ENCODE measurements around the gene CAP1. TPM values are rescaled to one million over a fixed set of nuclear protein-coding genes. Genes with fewer than 3 reads are reported as not detected.
A peak's percentile ranks its signal among the peaks of the same experiment; 100 is the strongest.

The CAP1 gene
- total RNA-seq, 1 donor from 2014 or later: 133 TPM

DNA sequence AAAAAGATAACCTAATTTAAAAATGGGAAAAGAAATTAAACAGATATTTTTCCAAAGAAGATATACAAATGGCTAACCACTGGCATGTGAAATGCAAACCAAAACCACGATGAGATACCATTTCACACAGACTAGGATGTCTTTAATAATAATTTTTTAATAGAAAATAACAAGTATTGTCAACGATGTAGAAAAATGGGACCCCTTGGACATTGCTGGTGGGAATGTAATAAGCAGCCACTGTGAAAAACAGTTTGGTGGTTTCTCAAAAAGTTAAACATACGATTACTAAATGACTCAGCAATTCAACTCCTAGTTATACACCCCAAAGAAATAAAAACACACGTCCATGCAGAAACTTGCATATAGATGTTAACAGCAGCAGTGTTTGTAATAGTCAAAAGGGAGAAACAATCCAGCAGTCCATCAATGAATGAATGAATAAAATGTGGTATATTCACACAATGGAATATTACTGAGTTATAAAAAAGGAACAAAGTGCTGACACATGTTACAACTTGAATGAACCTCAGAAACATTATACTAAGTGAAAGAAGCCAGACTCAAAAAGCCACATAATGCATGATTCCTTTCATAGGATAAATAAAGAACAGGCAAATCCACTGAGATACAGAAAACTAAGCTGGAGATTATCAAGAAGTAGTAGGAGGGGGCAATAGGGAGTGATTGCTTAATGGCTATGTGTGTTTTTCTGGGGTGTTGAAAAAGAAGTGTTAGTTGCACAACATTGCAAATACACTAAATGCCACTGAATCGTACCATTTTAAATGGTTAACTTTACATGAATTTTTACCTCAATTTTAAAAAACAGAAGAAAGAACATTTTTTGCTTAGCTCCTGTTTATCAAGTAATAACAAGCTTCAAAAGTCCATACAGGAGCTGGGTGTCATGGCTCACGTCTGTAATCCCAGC is 52.4 kb downstream of the CAP1 start:
- DNase-seq (ENCODE audit: low spot score in 2 of 2) (no peak), FAIRE-seq (no peak)

DNA sequence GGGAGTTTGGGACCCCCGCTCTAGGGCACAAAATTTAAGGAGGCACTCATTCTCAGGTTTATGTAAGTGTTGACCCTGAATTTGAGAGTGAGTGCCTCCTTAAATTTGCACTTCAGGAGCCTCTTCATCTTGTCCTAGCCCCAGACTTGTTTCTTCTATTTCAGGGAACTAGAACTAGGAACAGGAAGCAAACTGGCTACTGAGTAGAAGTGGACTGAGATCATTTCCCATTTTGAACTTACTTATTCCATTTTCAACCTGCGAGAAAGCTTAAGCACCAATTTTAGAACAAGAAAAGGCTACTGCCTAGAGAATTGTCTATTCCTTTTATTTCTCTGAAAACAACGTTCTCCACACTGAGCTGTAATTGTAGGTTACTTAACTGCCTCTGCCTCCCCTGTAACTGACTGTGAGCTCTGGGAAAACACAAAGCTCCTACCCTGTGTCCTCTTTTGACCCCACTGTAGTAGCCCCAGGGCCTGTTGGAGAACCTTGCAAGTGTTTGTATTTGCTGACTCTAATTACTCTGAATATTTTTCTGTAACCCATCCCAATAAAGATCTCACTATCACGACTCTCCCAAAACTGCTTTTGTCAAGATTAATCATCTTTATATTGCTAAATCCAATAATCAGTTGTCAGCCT is 54.1 kb downstream of the CAP1 start:
- FAIRE-seq: no peak
- no peak for DNase-seq (ENCODE audit: low spot score in 2 of 2)

- DNase-seq (ENCODE audit: low spot score in 2 of 2) (no peak), FAIRE-seq (no peak)
Measured at GRCh38 chr1:40095806-40096205, 55.3 kb downstream of the CAP1 start.

GRCh38 chr1:40096646-40096976 is 56.1 kb downstream of the CAP1 start:
- DNase-seq (ENCODE audit: low spot score in 2 of 2) (no peak), FAIRE-seq (no peak)

DNA sequence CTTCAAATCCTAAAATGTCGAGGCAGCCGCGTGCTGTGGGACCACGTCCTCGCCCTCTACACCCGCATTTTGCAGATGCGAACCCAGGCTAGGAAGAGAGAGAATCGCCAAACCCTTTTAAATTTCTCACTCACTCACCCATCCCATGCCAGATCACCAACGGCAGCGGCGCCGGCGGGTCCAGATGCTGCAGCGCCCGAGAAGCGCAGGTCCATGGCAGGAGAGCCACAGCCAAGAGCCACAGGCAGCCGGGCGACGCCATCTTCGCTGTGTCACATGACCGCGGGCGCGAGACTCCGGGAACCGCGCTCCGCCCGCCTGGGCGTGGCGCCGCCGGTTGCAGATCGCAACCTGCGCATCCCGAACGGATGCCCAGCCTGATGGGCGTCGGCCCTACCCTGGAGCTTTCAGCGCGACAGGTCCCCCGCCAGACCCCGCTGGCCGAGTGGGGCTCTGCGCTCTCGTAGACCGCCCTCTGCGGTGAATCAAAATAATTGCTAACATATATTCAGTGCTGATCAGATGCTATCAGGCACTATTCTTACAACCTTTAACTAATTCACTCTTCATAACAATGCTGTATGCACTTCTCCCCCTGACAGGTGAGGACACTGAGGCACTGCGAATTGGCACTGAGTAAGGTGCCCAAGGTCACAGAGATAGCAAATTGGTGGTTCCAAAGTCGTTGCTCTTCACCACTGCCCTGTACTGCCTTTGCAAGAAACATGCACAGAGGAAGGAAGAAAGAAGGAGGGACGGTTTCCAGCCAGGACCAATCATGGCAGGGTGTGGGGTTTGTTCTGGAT is 56.7 kb downstream of the CAP1 start, which contains the start of gene PPT1:
Gene PPT1, minus strand, starts transcription at position 276 of the 806 bp plus-strand sequence. Its CDS starts 14 bp downstream, at position 262.
- FAIRE-seq (no peak), DNase-seq (ENCODE audit: low spot score in 2 of 2) (peak; percentile 72 to 77)

DNA sequence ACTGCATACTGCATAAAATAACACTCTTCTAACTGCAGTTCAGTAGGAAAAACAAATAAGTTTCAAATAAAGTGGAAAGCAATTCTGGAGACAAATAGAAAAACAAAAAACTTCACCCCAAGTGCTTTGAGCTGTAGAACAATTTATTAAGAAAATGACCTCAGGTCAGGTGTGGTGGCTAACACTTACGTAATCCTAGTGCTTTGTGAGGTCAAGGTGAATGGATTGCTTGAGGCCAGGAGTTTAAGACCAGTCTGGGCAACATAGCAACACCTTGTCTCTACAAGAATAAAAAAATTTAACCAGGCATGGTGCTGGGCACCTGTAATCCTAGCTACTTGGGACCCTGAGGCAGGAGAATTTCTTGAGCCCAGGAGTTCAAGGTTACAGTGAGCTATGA is 61.5 kb downstream of the CAP1 start:
- no peak for DNase-seq (ENCODE audit: low spot score in 2 of 2)
- FAIRE-seq: no peak

DNA sequence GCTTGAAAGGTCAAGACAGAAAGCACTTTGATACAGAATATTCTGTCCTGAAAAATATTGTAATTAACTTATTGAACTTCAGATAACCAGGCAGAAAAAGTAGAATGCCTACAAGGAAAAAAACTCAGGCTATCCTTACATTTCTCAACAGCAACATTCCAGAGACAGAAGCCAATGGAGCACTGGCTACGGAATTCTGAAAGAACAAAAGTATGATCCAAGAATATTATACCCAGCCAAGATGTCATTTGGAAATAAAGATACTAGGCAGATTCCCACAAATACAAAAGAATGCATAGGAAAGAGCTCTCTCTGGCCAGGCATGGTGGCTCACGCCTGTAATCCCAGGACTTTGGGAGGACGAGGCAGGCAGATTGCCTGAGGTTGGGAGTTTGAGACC is 62.4 kb downstream of the CAP1 start:
- FAIRE-seq: no peak
- DNase-seq (ENCODE audit: low spot score in 2 of 2): no peak

GRCh38 chr1:40105028-40105427 is 64.5 kb downstream of the CAP1 start:
- no peak for FAIRE-seq
- no peak for DNase-seq (ENCODE audit: low spot score in 2 of 2)

DNA sequence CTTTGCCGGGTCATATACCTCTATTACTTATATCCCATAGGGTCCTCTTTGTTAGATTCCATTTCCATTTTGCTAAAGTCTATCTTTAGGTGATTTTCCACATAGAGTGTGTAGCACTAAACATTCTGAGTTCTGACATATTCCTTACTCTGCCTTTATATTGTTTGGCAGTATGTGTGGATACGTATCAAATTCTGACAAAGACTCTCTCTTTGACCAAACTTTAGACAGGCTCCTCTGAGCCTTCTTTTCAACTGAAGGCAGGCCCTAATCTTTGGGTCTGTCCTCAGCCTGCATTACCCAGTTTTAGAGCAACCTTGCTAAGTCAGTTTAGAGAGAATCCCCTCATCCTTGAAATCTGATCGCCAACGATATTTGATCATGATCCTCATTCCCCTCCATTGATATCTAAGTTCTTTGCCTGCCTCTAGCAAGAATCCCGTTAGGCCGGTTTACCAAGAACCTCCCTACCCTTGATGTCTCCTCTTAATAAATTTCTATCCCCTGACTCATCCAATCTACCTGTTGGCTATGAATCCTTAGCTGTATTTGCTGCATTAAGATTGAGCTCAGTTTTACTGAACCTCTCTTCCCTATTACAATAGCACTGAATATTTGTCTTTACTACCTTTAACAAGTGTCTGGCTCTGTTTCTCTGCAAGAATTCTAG is 66.9 kb downstream of the CAP1 start:
- DNase-seq (ENCODE audit: low spot score in 2 of 2): no peak
- FAIRE-seq: no peak

DNA sequence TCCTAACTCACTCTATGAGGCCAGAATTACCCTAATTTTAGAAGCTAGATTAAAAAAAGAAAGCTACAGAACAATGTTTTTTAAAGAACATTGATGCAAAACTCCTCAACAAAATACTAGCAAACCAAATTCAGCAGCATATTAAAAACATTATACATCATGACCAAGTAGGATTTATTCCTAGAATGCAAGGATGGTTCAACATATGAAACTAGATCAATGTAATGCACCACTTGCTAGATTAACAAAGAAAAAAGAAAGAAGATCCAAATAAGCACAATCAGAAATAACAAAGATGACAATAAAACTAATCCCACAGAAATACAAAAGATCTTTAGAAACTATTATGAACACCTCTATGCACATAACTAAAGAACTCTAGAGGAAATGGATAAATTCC is 69.9 kb downstream of the CAP1 start:
- no peak for FAIRE-seq
- no peak for DNase-seq (ENCODE audit: low spot score in 2 of 2)

- no peak for FAIRE-seq
- no peak for DNase-seq (ENCODE audit: low spot score in 2 of 2)
Measured at GRCh38 chr1:40114400-40114799, 73.9 kb downstream of the CAP1 start.

GRCh38 chr1:40120128-40120527 is 79.6 kb downstream of the CAP1 start:
- DNase-seq (ENCODE audit: low spot score in 2 of 2) (no peak), FAIRE-seq (no peak)

Other genes with a start within 250 kb of the CAP1 start
- gene TRIT1, start 157.2 kb upstream of the CAP1 start, total RNA-seq: 47.3 TPM
- 9.4 TPM for gene MYCL, start 138.8 kb upstream of the CAP1 start, total RNA-seq
- gene MFSD2A, start 85.6 kb upstream of the CAP1 start, total RNA-seq: 15.5 TPM
- gene PPT1, start 56.5 kb downstream of the CAP1 start, total RNA-seq: 44.8 TPM
- gene RLF, start 120.7 kb downstream of the CAP1 start, total RNA-seq: 106 TPM
- gene TMCO2, start 207.2 kb downstream of the CAP1 start, total RNA-seq: not detected
- gene ZMPSTE24, start 217.5 kb downstream of the CAP1 start, total RNA-seq: 54.2 TPM